CD4-positive, alpha-beta T cell treated with Interleukin-15 for 1 hour (primary cell): Measurements from ENCODE around the gene TAF9.
"Not testable (repeated sequence)": the region's sequence is repeated elsewhere in the genome, so short reads cannot be mapped to it uniquely, and the experiment has no call there.

Source experiments
- DNase-seq: peaks from one replicate; pipeline ENCODE4 v3.0.0-alpha.2; 2020

The TAF9 gene, protein sequence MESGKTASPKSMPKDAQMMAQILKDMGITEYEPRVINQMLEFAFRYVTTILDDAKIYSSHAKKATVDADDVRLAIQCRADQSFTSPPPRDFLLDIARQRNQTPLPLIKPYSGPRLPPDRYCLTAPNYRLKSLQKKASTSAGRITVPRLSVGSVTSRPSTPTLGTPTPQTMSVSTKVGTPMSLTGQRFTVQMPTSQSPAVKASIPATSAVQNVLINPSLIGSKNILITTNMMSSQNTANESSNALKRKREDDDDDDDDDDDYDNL

DNA sequence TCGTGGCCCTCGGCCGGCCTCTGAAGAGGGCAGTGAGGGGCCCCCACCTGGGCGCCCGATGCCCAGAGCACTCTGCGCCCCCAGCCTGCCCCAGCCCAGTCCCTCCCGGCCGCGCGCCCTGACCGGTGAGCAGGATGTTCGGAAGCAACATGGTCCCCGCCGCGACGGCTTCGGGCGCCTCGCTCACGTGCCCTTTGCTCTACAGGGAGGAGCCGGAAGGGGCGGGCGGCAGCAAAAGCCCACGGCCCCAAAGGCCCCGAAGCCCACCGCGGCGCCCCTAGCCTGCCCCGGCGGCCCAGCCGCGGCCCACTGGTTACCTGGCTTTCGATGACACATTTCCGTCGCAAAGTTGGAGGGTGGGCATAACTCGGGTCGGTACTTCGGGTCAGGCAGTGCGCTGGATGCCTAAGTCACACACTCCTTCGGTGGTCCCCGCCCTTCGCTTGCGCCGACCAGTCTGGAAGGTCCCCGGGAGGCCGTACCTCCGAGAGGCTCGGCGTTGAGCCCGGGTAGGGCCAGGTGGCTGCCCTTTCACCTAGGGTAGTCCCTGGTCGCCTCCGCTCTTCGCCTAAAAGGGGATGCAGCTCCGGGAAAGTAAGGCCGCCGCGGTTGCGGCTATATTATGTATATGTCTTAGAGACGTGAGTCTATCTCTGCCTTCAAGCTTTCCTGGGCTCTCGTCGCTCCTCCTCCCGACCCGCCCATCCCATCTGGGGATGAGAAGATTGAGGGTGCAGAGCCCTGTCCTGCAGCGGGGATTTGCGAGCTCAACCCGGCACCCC is at the start of gene TAF9, which contains the start of the genes AK6 and RAD17:
TAF9 (minus strand) TSS at position 181 of the 782 bp plus-strand sequence. CDS start 3,783 bp downstream, outside the sequence.
AK6 (minus strand) TSS at position 181 of the 782 bp plus-strand sequence; CDS start at position 151, 30 bp downstream.
RAD17 (plus strand) TSS at position 479 of the 782 bp plus-strand sequence. CDS start 2,391 bp downstream, outside the sequence.
- DNase-seq = peak; percentile 90

DNA sequence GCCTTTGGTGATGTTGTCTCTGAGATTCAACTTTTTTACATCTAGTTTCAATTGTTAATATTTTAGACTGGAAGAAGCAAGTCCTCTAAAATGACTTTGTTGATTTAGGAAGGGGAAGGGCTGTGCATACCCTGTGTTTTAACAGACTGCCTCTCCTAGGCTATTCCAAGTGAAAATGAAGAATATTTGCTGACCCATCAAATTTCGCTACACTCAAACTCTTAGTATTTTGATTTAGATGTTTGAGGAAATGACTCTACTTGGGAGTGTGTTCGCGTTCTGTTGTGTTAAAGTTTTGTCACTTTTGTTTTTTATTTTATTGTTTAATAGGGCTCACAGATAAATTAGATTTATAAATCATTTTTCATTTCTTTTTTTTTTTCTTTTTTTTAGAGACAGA is 49.2 kb upstream of the TAF9 start:
- DNase-seq = no peak

DNA sequence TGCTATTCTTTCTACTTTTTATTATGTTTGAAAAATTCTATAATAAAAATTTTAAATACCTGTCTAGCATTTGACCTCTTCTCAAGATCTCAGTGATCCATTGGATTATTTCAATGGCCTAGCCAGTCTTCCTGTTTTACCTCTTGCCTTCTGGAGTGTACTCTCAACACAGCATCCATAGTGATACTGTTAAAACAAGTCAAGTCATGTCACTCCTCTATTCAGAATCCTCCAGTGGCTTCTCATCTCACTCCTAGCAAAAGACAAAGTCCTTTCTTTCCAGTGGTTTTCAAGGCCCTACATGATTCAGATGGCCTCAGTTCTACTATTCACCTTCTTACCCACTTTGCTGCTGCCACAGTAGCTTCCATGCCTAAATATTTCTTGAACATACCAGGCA is 47.4 kb upstream of the TAF9 start:
- DNase-seq = no peak

DNA sequence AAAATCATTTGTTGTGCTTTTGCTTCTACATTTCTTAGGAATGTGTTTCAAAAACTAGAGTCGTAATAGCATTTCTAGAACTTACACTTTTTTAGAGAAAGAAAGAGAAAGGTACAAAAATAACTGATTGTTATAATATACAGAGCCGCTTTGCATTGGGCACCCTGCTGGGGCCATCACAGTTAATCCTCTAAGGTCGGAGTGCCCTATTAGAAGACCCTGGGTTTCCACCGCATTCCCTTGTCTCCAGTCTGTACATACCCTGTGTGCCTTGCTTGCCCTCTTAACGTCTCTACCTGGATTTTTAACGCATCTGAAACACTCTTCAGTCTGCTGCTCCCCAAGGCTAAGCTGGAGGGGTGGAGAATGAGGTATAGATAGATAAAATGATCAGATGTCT is 46.9 kb upstream of the TAF9 start:
- no peak for DNase-seq

DNA sequence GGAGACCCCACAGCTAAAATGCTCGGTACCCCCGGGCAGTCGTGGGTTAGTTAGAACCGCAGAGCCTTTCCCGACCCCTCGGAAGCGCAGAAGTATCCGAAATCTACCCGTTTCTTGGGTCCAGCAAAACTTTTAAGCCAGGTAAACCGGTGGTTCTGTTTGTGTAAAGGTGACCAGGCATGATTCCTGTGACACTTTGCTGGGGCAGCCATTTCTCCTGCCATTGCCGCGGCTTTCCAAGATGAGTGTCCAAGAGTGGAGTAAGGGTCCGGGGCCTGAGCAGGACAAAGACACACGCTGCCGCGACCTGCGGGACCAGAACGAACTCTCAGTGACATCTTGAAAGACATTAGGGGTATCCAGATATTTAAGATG is 46.3 kb upstream of the TAF9 start:
- DNase-seq = no peak

DNA sequence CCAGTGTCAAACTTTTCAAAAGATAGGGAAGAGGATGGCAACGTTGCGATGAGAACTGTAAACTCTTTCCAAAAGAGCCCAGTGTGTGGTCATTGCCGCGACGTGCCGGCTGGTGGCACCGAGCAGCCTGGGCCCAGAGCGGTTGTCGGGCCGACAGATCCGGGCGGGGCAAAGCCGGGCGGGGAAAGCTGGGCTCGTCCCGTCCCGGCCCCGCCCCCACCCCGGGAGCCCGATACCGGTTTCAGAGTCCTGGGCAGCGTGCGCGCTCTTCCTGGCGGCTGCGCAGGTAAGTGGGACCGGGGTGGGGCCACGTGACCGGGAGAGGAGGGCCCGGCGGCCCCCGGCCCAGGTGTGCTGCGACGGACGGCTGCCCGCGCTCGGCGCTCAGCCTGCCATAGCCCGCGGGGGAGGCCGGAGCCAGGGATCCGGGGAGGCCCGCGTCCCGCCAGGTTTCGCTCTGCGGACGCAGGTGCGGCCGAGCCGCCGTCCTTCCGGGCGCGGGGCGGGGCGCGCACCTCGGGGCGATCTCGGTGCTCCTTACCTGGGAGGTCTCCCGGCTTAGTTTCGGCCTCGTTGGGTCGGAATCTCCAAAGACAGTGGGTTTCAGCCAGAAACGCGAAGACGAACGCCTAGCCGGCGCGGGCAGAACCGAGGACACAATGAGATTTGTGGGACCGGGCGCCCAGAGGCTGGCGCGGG is 45.7 kb upstream of the TAF9 start, which contains the start of gene MARVELD2:
MARVELD2 (plus strand) TSS at position 232 of the 699 bp plus-strand sequence. CDS start 4,270 bp downstream, outside the sequence.
- peak; percentile 41 for DNase-seq

DNA sequence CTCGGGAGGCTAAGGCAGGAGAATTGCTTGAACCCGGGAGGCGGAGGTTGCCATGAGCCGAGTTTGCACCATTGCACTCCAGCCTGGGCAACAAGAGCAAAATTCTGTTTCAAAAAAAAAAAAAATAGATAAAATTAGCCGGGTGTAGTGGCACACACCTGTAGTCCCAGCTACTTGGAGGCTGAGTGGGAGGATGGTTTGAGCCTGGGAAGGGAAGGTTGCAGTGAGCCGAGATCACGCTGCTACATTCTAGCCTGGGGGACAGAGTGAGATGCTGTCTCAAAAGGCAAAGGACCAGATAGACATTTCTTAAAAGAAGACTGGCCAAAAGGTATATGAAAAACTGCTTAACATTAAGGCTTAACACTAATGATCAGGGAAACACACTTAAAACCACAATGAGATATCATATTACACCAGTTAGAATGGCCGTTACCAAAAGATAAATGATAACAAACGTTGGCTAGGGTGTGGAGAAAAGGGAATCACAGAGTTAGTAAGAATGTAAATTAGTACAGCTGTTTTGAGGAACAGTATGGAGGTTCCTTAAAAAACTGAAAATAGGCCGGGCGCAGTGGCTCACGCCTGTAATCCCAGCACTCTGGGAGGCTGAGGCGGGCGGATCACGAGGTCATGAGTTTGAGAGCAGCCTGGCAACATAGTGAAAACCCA is 35.5 kb upstream of the TAF9 start:
- no peak for DNase-seq

DNA sequence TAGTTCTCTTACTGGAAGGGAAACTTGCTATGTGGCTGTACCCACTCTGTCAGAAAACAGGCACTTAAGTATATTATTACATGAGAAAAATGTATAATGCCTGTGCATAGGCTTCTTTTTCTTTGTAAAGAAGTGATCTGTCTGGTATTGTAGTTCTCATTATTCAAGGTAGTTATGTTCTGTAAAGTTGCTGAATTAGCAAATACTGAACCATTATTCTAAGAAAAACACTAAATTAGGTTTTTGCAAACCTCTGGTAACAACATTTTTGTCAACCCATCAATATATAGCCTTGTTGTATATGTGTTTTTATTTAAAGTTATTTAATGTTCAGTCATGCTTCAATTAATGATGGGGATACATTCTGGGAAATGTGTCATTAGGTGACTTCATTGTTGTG is 9.1 kb upstream of the TAF9 start:
- no peak for DNase-seq

DNA sequence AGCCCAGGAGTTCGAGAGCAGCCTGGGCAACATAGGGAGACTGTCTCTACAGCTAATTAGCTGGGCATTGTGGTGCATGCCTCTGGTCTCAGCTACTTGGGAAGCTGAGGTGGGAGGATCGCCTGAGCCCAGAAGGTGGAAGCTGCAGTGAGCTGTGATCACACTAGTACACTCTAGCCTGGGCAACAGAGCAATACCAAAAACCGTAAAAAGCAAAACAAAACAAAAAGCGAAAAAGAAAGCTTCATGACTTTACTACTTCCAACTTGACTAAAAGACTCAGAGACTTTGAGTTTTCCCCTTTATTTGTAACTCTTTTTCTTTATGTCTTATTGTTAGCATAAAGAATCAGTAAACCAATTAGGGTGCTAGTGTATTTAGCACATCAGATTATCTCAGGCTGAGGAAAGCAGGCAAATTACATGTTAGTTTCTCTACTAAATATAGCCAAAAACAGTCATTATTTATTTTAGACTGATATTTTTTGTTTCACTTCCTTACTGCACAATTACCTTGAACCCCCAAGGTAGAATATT is 5.7 kb upstream of the TAF9 start:
- no peak for DNase-seq

DNA sequence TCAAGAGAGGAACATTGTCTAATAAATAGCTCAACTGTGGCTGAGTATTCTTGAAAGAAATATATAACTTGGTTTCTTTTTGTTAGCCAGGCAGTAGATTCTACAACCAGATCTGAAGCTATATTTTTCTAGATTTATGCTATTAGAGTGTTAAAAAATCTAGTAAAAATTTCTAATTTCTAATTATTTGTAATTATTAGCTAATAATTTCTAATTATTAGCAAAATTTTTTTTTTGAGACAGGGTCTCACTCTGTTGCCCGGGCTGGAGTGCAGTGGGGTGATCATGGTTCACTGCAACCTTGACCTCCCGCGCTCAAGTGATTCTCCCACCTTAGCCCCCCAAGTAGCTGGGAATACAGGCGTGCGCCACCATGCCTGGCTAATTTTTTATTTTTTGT is 3.1 kb upstream of the TAF9 start:
- DNase-seq = no peak

DNA sequence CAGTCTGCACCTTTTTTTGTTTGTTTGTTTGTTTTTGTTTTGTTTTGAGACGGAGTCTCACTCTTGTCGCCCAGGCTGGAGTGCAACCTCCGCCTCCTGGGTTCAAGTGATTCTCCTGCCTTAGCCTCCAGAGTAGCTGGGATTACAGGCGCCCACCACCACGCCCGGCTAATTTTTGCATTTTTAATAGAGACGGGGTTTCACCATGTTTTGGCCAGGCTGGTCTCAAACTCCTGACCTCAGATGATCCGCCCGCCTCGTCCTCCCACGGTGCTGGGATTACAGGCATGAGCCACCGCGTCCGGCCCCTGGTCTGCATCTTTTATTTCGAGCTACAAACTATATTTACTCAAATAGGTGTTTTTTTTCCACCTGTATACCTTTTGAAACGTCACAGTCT is 1.0 kb upstream of the TAF9 start:
- DNase-seq = not testable (repeated sequence)

DNA sequence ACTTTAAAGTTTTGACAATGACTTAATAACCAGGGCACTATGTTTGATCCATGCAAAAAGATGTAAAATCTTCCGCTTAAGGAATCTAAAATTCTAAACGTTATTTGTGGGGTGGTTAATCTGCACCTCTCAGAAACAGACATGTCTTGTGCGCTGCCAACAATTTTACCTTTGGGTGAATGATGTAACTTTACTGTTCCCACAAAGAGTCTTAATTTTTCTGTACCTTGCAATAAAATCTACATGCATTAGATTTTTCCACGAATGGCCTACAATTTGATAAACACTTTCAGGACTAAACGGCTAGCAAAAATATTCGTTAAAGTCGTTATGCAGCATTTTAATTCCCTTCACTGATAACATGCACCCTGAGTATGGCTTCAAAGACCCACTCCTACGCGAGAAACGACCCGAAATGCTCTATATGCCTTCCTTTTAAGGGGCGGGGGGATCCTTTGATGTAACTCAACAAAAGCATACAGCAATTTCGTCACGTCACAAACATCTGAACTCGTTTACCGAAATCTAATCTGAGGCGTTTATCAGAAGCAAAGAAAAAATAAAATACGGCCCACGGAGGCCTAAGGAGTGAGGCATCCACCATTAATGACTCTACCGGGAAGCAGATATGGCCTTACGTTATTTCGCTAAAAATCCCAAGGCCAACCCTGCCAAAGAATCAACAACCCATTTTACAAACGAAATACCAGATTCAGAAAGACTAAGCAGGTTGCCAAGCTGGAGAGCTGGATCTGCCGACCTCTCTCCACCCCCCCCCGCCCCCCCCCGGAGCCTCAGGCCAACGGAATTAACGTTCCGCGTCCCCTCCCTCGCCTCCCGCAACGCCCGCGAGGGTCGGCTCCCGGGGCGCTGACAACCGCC is 621 bp downstream of the TAF9 start:
- DNase-seq = peak; percentile 19

DNA sequence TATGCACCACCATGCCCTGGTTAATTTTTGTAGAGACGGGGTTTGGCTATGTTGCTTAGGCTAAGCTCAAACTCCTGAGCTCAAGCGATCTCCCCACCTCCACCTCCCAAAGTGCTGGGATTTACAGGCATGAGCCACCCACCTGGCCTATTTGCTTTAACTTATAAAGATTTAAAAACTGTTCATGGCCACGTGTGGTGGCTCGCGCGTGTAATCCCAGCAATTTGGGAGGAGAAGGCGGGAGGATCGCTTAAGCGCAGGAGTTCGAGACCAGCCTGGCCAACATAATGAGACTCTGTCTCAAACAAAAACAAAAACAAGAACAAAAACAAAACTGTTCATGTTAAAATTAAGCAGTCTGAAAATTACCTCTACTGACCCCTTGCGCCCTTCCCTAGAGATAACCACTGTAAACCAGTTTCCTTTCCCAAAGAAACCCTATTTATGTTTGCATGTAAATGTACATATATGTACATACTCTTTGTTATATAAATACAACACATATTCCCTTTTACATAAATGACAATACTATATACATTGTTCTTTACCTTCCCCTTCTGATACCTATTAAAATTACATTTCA is 1.5 kb downstream of the TAF9 start:
- DNase-seq = no peak

DNA sequence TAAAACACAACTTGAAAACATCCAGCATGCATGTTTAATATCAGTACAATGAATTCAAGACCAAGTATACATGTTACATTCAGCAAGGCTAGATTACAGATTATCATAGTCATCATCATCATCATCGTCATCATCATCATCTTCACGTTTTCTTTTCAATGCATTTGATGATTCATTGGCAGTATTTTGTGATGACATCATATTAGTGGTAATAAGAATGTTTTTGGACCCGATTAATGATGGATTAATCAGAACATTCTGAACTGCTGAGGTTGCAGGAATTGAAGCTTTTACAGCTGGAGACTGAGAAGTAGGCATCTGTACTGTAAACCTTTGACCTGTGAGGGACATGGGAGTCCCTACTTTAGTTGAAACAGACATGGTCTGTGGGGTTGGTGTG is 4.5 kb downstream of the TAF9 start:
- no peak for DNase-seq

DNA sequence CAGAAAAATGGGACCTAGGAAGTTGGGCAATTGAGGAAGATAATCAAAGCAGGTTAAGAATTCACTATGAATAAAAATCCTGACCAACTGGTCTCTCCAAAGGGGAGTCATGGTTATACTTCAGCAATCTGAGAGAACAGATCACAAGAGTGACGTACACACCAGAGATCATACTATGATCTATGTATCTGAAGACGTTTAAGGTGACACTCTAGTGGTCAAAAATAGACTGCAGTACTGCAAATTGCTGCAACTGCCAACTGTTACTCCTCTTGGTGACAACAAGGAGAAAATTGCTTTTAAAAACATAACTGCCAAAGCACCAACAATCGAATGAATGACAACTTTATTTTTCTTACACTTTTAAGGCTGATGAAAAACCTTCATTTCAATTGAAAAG is 4.9 kb downstream of the TAF9 start:
- DNase-seq = no peak

DNA sequence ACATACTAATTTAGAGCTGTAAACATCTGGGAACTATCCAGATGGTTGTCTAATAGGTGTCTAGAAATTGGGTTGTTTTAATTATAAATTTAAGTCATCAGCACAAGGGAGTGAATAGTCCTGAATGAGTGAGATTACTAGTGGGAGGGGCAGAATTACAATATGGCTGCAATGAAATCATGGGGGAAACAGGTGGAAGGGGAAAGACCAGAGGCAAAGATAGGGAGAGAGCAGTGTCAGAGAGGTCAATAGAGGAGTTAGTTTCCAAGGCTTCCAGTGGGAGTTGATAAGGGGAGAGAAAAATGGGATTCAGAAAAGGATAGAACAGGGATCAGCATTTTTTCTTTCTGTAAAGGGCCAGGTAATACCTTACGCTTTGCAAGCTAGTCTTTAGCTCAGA is 8.9 kb downstream of the TAF9 start:
- no peak for DNase-seq

DNA sequence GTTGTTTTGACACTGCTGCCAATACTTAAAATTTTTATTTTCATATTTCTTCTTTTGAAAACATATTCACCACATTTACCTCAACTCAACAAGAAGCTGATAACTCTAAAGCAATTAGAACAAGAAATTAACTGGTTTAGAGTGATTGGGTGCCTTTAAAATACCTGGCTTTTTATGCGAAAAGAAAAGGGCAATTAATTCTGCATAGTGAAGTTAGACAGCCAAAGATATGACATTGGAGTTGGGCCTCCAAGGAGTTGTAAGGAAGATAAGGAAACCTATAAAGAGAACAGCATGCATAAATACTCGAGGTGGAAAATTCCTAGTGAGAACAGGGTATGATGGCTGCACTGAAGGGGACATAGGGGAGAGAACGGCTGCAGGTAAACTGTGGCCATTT is 9.6 kb downstream of the TAF9 start:
- no peak for DNase-seq

DNA sequence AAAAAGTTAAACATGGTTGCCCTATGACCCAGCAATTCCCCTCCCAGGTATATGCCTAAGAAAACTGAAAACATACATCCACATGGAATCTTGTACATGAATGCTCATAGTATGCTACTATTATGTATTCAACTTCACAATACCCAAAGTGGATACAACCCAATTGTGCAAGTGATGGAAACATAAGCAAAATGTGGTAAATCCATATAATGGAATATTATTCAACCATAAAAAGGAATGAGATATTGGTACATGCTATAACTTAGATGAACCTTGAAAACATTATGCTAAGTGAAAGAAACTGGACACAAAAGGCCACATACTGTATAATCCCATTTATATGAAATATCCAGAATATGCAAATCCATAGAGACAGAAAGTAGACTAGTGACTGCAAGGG is 18.7 kb downstream of the TAF9 start:
- no peak for DNase-seq

DNA sequence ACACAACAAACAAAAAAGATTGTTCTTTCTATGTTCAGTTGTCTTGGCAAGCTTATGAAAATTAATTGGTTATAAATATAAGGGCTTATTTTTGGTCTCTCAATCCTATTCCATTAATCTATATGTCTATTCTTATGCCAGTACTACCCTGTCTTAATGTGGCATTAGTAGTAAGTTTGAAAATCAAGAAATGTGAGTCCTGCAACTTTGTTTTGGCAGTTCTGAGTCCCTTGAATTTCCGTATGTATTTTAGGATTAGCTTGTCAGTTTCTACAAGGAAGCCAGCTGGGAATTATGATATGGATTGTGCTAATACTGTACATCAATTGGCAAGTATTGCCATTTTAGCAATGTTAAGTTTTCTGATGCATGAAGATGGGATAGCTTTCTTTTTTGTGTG is 26.2 kb downstream of the TAF9 start:
- DNase-seq = no peak

DNA sequence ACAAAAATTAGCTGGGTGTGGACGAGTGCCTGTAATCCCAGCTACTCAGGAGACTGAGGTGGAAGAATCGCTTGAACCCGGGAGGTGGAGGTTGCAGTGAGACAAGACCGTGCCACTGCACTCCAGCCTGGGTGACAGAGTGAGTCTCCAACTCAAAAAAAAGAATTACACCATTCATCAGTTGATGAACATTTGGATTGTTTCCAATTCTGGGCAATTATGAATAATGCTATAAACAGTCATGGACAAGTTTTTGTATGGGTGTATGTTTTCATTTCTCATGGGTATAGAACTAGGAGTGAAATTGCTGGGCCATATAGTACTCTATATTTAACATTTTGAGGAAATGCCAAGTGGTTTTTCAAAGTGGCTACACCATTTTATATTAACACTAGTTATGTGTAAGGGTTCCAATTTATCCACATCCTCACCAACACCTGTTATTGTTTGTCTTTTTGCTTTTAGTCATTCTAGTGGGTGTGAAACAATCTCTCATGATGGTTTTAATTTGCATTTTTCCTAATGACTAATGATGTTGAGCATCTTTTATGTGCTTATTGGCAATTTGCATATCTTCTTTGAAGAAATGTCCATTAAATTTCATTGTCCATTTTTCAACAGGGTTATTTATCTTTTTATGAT is 27.7 kb downstream of the TAF9 start:
- no peak for DNase-seq
